Stimulated activated CD4-positive, alpha-beta T cell treated with anti-CD3 and anti-CD28 coated beads, Interleukin-1b, Interleukin-23, amount 100 ng/mL, for 4 hours (primary cell): ENCODE measurements around the gene SARNP.

ENCODE experiments used
- DNase-seq, 2 donors: peaks; one replicate each; pipeline ENCODE4 v3.0.0-alpha.2; 2020; ENCODE audit warnings: low read depth in 2 of 2

The SARNP gene

DNA sequence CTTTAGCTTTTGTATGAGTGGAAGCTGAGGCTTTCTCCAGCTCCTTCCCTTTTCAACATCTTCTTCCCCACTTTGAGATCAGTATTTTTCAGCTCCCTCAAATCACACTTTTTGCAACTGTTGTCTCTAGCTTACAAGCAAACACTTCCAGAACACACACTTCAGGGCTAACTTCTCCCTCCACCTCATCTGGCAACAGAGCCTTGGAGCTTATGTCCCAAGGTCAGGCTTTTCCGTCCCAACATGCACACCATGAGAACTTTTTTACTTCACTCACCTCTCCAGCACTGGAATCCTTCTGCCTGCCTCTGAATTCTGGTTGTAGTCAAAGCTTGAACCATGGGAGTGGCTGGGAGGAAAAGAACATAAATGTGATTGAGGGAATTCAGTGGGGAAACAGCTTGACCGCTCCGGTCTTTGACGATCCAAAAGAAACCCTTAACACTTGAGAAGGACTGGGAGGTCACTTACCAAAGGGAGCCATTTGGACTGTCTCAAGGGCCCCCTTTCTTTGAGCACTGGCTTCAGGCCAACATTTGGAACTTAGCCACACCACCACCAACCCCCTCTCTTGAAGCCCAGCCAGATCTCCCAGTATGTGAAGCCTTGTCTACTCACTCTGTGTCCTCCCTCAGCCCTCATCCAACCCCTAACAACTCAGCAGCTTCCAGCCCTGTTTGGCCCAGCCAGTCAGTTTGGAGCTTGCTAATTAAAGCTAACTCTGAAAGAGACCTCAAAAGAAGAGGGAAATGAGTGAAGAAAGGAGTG lies 105.6 kb downstream of the SARNP start:
- no peak for DNase-seq

DNA sequence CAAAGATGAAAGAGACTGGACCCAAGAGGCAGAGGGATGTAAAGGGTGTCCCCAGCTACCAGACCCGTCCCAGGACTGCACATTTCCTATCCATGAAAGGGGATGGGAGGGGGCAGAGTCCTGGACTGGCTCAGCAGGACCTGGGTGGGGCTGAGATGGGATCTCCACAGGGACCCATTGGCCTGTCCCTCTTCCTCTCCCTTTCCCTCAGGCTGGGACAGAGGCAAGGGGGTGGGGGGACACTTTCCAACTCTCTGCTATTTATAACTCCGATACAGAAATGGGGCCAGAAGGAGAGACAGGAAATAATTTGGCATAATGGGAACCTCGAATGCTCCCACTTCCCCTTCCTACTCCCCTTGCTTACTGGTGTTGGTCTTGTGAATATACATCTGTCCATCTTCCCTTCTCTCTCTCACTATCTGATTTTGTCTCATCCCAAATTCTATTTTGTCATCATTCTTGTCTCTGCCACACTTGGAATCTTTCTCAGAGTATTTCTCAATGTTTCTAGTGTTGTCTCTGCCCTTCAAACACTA lies 108.8 kb downstream of the SARNP start:
- no peak for DNase-seq

DNA sequence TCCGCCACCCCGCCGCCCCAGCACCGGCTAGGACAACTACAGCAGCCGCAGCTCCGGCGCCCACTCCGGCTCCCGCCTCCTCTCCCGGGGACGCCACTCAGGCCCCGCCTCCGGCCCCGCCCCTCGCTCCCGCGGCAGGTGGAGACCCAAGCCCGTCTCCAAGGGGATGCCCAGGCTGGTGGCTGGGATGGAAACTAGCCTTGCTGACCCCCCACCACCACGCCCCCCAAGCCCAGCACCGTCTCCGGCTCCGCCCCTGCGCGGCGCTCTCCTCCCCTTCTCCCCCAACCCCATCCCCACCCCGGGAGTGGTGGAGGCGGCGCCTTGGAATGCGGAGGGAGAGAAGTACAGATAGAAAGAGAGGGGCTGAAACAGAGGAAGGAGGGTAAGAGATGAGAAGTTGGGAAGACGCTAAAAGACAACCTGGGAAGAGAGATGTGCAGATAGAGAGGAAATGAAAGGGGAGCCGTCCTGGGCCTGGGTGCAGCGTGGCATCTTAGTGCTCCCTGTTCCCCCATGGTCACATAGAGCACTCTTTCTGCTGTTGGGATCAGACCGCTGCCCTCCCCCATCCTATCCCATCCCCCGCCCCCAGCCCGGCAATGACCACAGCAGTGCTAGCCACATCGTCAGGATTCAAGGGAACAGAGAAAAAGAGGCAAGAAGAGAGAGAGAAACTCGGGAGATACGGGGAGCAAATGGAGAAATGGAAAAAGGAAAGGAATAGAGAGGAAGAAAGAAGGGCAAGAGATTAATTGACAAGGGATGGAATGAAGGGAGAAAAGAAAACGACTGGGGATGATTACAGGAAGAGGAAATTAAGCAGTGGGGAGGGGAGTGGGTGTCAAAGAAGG lies 109.5 kb downstream of the SARNP start, which contains the start of gene ITGA7:
Gene ITGA7 (minus strand): TSS at position 64 of the 854 bp plus-strand sequence. CDS start 222 bp downstream, outside the sequence.
- peak; percentile 54 to 66 for DNase-seq
